ENCODE results near the gene S100A14.

GRCh38 chr1:153607381-153607780, 8.7 kb downstream of the S100A14 start:
- no peak for TF ChIP-seq CTCF (conservative IDR thresholded peaks at IDR 0.05; ENCODE audit: low read depth, low read length)
- no peak for TF ChIP-seq SMC3 (IDR thresholded peaks at IDR 0.05; ENCODE audit: low read depth, low read length)
- no peak for TF ChIP-seq POLR2A (IDR thresholded peaks at IDR 0.05; ENCODE audit: low read depth, low read length)
- no peak for TF ChIP-seq RAD21 (IDR thresholded peaks at IDR 0.05; ENCODE audit: low read length)
- no peak for TF ChIP-seq USF2 (IDR thresholded peaks at IDR 0.05; ENCODE audit: low read depth, low read length)
- TF ChIP-seq RCOR1 (IDR thresholded peaks at IDR 0.05; ENCODE audit: insufficient replicate concordance, low read length) = no peak
- TF ChIP-seq MAFK (IDR thresholded peaks at IDR 0.05; ENCODE audit: low read depth, low read length) = no peak
- TF ChIP-seq CEBPB (IDR thresholded peaks at IDR 0.05; ENCODE audit: low read depth, low read length) = no peak
- TF ChIP-seq RFX5 (IDR thresholded peaks at IDR 0.05; ENCODE audit: low read depth, low read length) = no peak
